CD1c-positive myeloid dendritic cell (primary cell): ENCODE measurements around the gene AKAP5.
A peak's percentile ranks its signal among the peaks of the same experiment; 100 is the strongest.

Source experiments
- DNase-seq: peaks from one replicate; pipeline ENCODE4 v3.0.0-alpha.2; 2016; ENCODE audit errors: extremely low spot score

AKAP5 gene

GRCh38 chr14:64465191-64465822 lies at the start of gene AKAP5:
Gene AKAP5 (plus strand): TSS chr14:64465499. CDS start chr14:64468395, 2,896 bp downstream.
- DNase-seq: peak; percentile 54

DNA sequence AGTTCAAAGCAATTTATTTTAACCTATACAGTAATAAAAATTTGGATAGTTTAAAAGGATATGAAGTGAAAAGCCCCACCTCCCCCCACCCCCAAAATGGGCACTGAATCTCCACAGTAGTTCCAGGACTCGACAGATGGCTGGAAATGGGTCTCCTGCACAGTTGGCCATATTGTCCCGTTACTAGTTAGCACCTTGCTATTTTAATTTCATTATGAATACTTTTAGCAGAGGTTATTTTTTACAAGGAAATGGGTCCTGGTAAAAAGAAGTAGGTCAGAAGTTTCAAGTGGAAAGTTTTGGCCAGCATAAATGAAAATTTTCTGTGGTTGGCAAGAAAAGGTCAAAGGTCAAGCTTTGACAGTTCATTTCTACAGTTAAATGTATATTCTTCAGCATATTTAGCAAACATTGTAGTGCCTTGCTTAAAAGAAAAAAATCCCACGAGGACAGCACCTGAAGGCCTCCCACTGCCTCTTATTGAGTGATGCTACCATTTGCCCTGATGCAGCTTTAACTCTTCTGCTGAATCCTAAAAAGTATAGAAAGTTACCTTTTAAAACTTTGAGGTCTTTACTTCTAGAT lies 48.9 kb upstream of the AKAP5 start:
- no peak for DNase-seq

DNA sequence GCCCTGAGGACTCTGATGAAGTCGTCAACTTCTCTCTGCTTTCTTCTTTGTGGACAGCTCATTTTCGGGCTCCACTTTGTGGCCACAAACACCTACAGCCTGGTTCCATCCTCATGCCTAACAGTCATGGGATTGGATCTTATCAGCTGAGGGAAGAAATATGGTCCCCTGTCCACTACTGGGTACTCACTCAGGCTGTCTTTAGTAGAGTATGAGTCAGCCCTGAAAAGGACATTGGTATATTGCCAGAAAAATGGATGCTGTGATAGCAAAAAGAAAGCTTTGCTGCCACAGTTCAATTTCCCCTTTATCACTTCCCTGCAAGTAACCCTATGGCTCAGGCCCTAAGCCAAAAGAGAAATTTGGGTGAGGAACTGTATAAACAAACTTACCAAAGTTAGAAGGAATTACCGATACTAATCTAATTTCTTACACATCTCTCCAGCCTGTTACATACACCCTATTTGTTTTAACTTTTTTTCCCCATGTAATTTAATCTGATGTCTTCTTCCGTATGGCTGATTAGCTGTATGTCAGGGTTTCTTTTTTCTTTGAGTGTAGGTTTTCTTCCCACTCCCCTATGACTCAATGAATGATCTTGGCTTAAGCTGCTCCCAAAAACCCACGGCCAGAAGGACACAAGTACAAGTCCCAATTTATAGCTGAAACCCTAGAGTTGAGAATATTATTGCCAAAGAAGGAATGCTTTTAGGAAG lies 48.1 kb upstream of the AKAP5 start:
- peak; percentile 84 for DNase-seq

DNA sequence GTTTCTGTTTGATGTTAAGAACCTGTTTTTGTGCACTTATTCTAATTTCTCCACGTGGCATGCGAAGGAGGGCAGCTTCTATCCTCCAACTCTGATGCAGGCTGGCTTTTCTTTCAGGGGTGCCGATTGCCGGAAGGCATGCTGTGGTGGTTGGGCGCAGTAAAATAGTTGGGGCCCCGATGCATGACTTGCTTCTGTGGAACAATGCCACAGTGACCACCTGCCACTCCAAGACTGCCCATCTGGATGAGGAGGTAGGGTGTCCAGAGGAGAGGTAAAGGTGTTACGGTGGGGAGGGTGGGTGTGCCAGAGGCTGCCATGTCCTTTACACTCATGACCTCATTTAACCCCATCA lies 47.6 kb upstream of the AKAP5 start:
- DNase-seq: no peak

- no peak for DNase-seq
Observed at GRCh38 chr14:64419003-64419402, 46.3 kb upstream of the AKAP5 start.

GRCh38 chr14:64421166-64421565 lies 44.1 kb upstream of the AKAP5 start:
- DNase-seq: no peak

GRCh38 chr14:64422005-64422404 lies 43.3 kb upstream of the AKAP5 start:
- DNase-seq: no peak

- no peak for DNase-seq
Observed at GRCh38 chr14:64422756-64423155, 42.5 kb upstream of the AKAP5 start.

GRCh38 chr14:64423987-64424386 lies 41.3 kb upstream of the AKAP5 start:
- DNase-seq: no peak

- DNase-seq: no peak
Observed at GRCh38 chr14:64434528-64434927, 30.8 kb upstream of the AKAP5 start.

DNA sequence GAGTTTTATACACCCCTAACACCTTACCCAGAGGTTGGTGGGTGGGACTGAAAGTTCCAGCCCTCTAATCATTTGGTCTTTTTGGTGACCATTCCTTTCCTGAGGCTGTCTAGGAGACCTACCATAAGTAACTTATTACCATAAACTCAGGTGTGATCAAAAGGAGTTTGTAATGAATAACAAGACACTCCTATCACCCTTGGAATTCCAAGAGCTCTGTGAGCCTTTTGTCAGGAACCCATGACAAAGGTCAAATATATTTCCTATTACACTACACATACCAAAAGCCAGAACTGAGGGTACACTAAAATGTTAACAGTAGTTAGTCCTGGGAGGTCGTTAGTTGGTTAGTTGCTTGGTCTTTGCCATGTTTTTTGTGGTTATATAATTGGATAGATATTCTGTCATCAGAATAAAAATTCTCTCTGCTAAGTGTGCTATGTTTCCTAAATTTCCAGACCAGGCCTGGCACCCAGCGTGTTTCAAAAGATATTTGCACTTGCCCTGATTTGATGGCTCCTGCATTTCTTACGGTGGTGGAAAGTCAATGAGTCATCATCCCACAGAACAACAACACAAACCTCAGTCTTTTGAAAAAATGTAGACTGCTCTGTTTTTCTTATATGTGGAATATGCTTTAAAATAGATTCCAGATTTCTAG lies 27.0 kb upstream of the AKAP5 start:
- no peak for DNase-seq

GRCh38 chr14:64439141-64439540 lies 26.2 kb upstream of the AKAP5 start:
- no peak for DNase-seq

DNA sequence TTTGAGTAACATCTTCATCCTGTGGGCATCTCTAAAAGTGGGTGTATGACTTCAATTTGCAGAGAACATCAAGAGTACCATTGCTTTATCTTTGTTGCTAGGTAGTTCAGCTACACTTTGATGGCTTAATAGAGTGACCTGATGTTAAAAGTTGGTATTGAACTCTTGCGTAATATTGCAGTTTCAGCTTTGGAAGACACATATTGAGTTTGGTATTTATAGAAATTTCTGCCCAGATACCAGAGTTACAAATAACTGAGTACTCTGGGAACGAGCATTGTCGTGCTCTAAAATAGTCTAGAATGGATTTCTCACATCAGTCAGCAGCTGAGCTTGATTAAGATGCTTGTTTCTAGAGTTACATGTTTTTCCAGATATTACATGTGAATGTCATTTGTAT lies 24.8 kb upstream of the AKAP5 start:
- DNase-seq: no peak

GRCh38 chr14:64442300-64442988 lies 22.9 kb upstream of the AKAP5 start:
- no peak for DNase-seq

DNA sequence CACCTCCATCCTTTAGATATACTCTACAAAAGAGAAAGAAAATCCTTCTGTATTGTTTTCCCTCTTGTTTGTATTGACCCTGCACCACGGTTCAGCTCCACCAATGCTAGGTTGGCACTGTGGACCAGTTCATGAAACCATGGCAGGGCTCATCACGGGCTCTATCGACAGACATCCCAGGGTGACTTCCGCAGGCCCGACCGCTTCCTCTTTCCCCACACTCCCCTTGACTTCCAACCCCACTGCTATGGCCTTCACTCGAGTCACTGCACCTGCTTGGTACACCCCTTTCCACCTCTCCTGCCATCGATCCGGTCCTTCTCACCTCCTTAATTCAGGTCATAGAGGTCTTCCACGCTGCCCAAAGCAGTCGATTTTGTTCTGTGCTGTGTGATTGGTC lies 21.2 kb upstream of the AKAP5 start:
- DNase-seq: no peak

DNA sequence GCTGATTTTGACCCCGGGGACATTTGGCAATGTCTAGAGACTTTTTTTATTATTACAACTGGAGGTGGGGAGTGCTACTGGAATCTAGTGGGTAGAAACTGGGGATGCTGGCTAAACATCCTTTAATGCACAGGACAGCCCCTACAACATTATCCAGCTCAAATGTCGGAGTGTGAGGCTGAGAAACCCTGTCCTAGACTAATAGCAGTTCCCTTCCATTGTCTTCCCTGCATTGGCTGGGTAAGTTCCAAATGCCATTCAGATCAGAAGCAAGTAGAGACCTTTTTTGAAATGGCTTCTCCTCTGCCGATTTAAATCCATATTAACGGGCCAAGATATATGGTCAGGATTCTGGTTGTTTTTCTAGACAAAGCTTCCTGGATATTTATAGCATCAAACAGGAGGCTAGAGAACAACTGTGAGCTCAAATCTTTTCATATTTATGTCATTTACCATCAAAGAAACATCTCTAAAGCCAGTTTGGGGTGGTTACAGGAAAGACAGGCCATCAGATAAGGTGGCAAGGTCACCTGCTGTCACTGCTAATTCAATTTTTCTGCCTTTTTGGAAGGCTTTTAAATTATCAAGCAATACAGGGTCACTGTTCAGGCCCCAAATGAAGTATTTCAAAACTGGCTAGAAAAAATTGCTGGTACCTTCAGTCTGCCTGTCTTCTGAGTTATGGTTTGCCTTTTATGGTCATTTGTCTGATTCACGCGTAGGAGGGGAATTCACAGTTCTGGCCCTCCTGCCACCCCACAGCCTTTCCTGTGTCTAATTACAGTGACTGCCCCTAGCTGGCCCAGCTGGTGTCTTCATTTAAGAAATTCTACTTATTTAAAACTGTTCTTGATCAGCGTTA lies 20.1 kb upstream of the AKAP5 start:
- DNase-seq: peak; percentile 57

GRCh38 chr14:64447876-64448670 lies 17.2 kb upstream of the AKAP5 start:
- DNase-seq: no peak

GRCh38 chr14:64450255-64450654 lies 15.0 kb upstream of the AKAP5 start:
- no peak for DNase-seq

DNA sequence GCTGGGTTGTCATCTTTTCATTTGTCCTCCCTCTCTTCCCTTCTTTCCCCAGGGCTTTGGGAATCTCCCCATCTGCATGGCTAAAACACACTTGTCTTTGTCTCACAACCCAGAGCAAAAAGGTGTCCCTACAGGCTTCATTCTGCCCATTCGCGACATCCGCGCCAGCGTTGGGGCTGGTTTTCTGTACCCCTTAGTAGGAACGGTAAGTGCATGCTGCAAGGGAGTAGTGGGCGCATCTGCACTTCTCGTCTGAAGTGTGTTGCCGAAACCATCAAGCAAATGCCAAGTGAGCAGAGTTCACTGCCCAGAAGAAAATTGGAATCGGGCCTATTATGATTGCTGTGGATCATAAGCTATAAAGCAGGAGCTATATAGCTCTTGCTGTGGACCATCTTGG lies 10.6 kb upstream of the AKAP5 start:
- DNase-seq: no peak

DNA sequence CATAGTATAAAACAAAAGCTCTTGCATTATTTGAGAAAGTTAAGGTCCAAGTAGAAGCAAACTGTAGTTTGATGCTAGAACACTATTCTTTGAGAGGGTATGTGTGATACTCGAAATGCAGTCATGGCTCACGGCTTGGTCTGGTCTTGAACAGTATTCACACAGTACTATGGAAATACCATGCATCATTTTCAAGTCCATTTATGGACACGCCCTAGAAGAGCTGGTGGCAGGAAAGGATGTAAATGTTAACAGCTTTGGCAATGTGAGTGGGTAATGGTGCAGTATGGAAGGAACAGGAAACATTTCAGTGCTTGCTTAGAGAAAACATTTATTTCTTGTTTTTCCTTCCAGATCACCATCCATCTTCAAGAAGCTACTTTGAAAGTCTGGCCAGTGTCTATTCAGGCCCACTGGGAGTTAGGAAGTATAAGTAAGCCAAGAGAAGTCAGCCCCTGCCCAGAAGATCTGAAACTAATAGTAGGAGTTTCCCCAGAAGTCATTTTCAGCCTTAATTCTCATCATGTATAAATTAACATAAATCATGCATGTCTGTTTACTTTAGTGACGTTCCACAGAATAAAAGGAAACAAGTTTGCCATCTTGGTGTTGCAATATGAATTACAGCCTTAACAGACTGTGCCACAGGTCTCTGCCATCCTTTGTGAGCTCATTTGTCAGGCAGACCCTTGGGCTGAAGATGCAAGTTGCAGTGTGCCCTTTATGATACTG lies 5.7 kb upstream of the AKAP5 start:
- DNase-seq: peak; percentile 84
